Measurements from ENCODE around the gene CMKLR1. TPM values are rescaled to one million over a fixed set of nuclear protein-coding genes. Genes with fewer than 3 reads are reported as not detected.

CMKLR1 gene
- total and polyA plus RNA-seq, 9 of the 15 experiments (the other 6 are each of a cell fraction or from before 2014, with no cell fraction given) = 0.11 to 1.4 (median 0.20) TPM

GRCh38 chr12:108337235-108338223 lies 1.6 kb downstream of the CMKLR1 start (continued):
- TF ChIP-seq ZNF316 (IDR thresholded peaks at IDR 0.05) = peak; percentile 73
- peak; percentile 18 for TF ChIP-seq TAF1 (IDR thresholded peaks at IDR 0.05; ENCODE audit: control insufficient read depth, extremely low read depth, insufficient read depth, low read length, severe bottlenecking)
- TF ChIP-seq ERF (CRISPR knock-in tag; IDR thresholded peaks at IDR 0.05) = no peak
- TF ChIP-seq ZKSCAN1 (IDR thresholded peaks at IDR 0.05; ENCODE audit: low read depth, low read length) = no peak
- peak; percentile 32; the same call in 1 of the 2 replicates for TF ChIP-seq ZBTB7A (IDR thresholded peaks at IDR 0.05; ENCODE audit: borderline replicate concordance, control insufficient read depth, low read depth, low read length)
- TF ChIP-seq CHAMP1 (IDR thresholded peaks at IDR 0.05) = peak; percentile 41; the same call in 1 of the 2 replicates
- TF ChIP-seq STAT5A (IDR thresholded peaks at IDR 0.05; ENCODE audit: borderline replicate concordance, low read length) = peak; percentile 88
- TF ChIP-seq C11orf30 (IDR thresholded peaks at IDR 0.05; ENCODE audit: low read depth) = peak; percentile 52
- TF ChIP-seq POLR2A (conservative IDR thresholded peaks at IDR 0.05) = peak; percentile 55; the same call in 1 of the 2 replicates
- no peak for TF ChIP-seq ZNF75A (CRISPR knock-in tag; IDR thresholded peaks at IDR 0.05)
- TF ChIP-seq TEAD4 (IDR thresholded peaks at IDR 0.05; ENCODE audit: low read length) = peak; percentile 89
- TF ChIP-seq TEAD4 (CRISPR knock-in tag; IDR thresholded peaks at IDR 0.05; ENCODE audit: borderline replicate concordance) = no peak
- peak; percentile 50; the same call in 1 of the 2 replicates for TF ChIP-seq GATAD2B (IDR thresholded peaks at IDR 0.05; ENCODE audit: borderline replicate concordance)
- TF ChIP-seq NFIC (IDR thresholded peaks at IDR 0.05) = peak; percentile 79
- TF ChIP-seq TRIM28 (IDR thresholded peaks at IDR 0.05) = peak; percentile 58; the same call in 1 of the 2 replicates
- peak; percentile 95 for TF ChIP-seq NCOR1 (IDR thresholded peaks at IDR 0.05)
- 0 out of 4 replicates have a peak, but pooled peaks of 1 of the 2 experiments have one; percentile 12 for TF ChIP-seq MLLT1 (IDR thresholded peaks at IDR 0.05)
- TF ChIP-seq HINFP (tag; conservative IDR thresholded peaks at IDR 0.05; ENCODE audit: low read depth) = no peak
- TF ChIP-seq TCF3 (CRISPR knock-in tag; IDR thresholded peaks at IDR 0.05) = peak; percentile 92
- peak; percentile 70 for TF ChIP-seq GATA2 (CRISPR knock-in tag; IDR thresholded peaks at IDR 0.05)
- TF ChIP-seq JUND (IDR thresholded peaks at IDR 0.05; ENCODE audit: borderline replicate concordance, low read depth, low read length) = peak; percentile 64
- peak; percentile 61; the same call in 2 of the 3 replicates for TF ChIP-seq JUND (tag; IDR thresholded peaks at IDR 0.05; ENCODE audit: borderline replicate concordance, low read depth, low read length)
- no peak for TF ChIP-seq ATF1 (CRISPR knock-in tag; IDR thresholded peaks at IDR 0.05)
- TF ChIP-seq ATF1 (tag; IDR thresholded peaks at IDR 0.05) = peak; percentile 35; the same call in 1 of the 2 replicates
- peak; percentile 85 for TF ChIP-seq EHMT2 (IDR thresholded peaks at IDR 0.05)

Measured in K562 (cell line).